ENCODE results near the gene SGK1.

Gene SGK1

GRCh38 chr6:134148566-134148965 is 169.3 kb downstream of the SGK1 start:
- no peak for TF ChIP-seq CTCF (conservative IDR thresholded peaks at IDR 0.05; ENCODE audit: control insufficient read depth, insufficient read depth, low read depth, low read length)
- DNase-seq (ENCODE audit: low read depth): no peak
- H3K4me3 ChIP-seq (ENCODE audit: control insufficient read depth, low read depth, low read length): no peak overlapping the region

- no peak for DNase-seq (ENCODE audit: low read depth)
- H3K4me3 ChIP-seq (ENCODE audit: control insufficient read depth, low read depth, low read length): no peak overlapping the region
- no peak for TF ChIP-seq CTCF (conservative IDR thresholded peaks at IDR 0.05; ENCODE audit: control insufficient read depth, insufficient read depth, low read depth, low read length)
Measured at GRCh38 chr6:134147034-134147533, 170.8 kb downstream of the SGK1 start.

- H3K4me3 ChIP-seq (ENCODE audit: control insufficient read depth, low read depth, low read length): no peak overlapping the region
Measured at GRCh38 chr6:134146268-134147033, 171.5 kb downstream of the SGK1 start.

GRCh38 chr6:134145786-134146185 is 172.1 kb downstream of the SGK1 start:
- TF ChIP-seq CTCF (conservative IDR thresholded peaks at IDR 0.05; ENCODE audit: control insufficient read depth, insufficient read depth, low read depth, low read length): no peak
- H3K4me3 ChIP-seq (ENCODE audit: control insufficient read depth, low read depth, low read length): no peak overlapping the region
- peak; percentile 64 for DNase-seq (ENCODE audit: low read depth)

More at GRCh38 chr6:134146268-134147033, 171.5 kb downstream of the SGK1 start:
- DNase-seq (ENCODE audit: low read depth): no peak
- TF ChIP-seq CTCF (conservative IDR thresholded peaks at IDR 0.05; ENCODE audit: control insufficient read depth, insufficient read depth, low read depth, low read length): no peak

GRCh38 chr6:134138226-134138975 is 179.5 kb downstream of the SGK1 start:
- no peak overlapping the region for H3K4me3 ChIP-seq (ENCODE audit: control insufficient read depth, low read depth, low read length)
- TF ChIP-seq CTCF (conservative IDR thresholded peaks at IDR 0.05; ENCODE audit: control insufficient read depth, insufficient read depth, low read depth, low read length): no peak
- DNase-seq (ENCODE audit: low read depth): peak; percentile 92

- no peak overlapping the region for H3K4me3 ChIP-seq (ENCODE audit: control insufficient read depth, low read depth, low read length)
Measured at GRCh38 chr6:134134654-134135053, 183.3 kb downstream of the SGK1 start.

More at GRCh38 chr6:134134654-134135053, 183.3 kb downstream of the SGK1 start:
- no peak for DNase-seq (ENCODE audit: low read depth)
- no peak for TF ChIP-seq CTCF (conservative IDR thresholded peaks at IDR 0.05; ENCODE audit: control insufficient read depth, insufficient read depth, low read depth, low read length)
